Bronchial epithelial cell (primary cell): Measurements from ENCODE around the gene NREP. TPM values are rescaled to one million over a fixed set of nuclear protein-coding genes. Genes with fewer than 3 reads are reported as not detected.

Source experiments
- DNase-seq: peaks from one replicate; pipeline ENCODE4 v3.0.0-alpha.2; 2010; ENCODE audit warnings: low read depth
- FAIRE-seq: peaks from 2 replicates; lab custom pipeline; 2011; peaks lifted over from hg19 to GRCh38; lab: Jason Lieb, UNC
- H3K27me3 ChIP-seq: 2 replicates; pipeline ENCODE4 v1.5.1; 2011; ENCODE audit warnings: low read length; ENCODE audit not compliant: control insufficient read depth, insufficient read depth
- H3K36me3 ChIP-seq: 2 replicates; pipeline ENCODE4 v1.5.1; 2011; ENCODE audit warnings: low read length; ENCODE audit not compliant: control insufficient read depth, insufficient read depth
- H3K4me3 ChIP-seq: 2 replicates; pipeline ENCODE4 v1.5.1; 2011; ENCODE audit warnings: mild to moderate bottlenecking, low read depth, low read length, control low read depth
- total RNA-seq: library from RNA; depleted of rRNA; stranded (reverse); fragments of >200 nt; gene quantifications from 2 replicates; pipeline ENCODE4 v1.2.1, GENCODE V29; 2014
- TF ChIP-seq, protein P1 (sequence below): IDR thresholded peaks from 2 replicates; pipeline ENCODE4 v1.5.1; 2011; ENCODE audit warnings: mild to moderate bottlenecking, moderate library complexity, low read length, control low read depth, inconsistent platforms; ENCODE audit not compliant: insufficient read depth, severe bottlenecking

Gene NREP
- total RNA-seq, 1 donor from 2014 or later, result 5.0 TPM

DNA sequence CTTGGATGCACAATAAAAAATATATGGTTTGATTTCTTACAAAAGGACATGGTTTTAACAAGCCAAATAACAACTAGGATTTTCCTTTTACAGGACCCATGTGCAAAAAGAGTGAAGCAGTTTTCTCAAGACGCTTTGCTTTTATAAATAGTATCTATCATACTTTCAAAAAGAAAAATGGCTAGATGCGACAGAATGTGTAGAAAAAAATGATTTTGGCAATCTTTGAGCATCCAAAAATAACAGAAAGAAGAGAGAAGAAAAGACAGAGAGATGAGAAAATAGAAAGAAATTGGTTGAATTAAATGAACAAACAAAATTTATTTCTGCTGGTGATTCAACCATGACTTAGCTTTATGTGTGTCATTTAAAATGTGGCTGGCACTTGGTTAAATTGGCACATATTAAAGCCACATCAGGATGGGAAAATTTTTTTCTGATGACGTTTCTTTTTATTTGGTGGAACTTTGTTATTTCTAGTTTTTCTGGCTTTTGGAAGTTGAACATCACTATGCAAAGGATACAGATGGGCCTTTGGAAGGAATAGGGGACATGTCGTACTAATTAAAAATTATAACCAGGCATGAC is 35.6 kb upstream of the NREP start:
- DNase-seq (no peak), FAIRE-seq (no peak)
- TF ChIP-seq, protein P1, sequence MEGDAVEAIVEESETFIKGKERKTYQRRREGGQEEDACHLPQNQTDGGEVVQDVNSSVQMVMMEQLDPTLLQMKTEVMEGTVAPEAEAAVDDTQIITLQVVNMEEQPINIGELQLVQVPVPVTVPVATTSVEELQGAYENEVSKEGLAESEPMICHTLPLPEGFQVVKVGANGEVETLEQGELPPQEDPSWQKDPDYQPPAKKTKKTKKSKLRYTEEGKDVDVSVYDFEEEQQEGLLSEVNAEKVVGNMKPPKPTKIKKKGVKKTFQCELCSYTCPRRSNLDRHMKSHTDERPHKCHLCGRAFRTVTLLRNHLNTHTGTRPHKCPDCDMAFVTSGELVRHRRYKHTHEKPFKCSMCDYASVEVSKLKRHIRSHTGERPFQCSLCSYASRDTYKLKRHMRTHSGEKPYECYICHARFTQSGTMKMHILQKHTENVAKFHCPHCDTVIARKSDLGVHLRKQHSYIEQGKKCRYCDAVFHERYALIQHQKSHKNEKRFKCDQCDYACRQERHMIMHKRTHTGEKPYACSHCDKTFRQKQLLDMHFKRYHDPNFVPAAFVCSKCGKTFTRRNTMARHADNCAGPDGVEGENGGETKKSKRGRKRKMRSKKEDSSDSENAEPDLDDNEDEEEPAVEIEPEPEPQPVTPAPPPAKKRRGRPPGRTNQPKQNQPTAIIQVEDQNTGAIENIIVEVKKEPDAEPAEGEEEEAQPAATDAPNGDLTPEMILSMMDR, result no peak

DNA sequence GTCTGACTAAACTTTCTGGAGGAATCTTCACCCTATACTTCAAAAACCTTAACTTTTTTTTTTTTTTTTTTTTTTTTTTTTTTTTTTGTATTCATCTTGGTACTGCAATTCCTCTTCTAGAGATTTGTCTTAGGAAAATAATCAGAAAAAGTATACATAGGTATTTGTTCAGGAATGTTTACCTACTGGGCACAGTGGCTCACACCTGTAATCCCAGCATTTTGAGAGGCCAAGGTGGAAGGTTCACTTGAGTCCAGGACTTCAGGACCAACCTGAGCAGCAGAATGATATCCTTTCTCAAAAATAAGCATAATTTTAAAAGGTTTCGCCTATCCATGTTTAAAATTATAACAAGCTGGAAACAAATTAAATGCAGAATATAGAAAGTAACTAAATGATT is 33.3 kb upstream of the NREP start:
- TF ChIP-seq, protein P1, result no peak
- DNase-seq (no peak), FAIRE-seq (no peak)
- H3K27me3 ChIP-seq, result no peaks in the 10 kb centered on the region
- H3K36me3 ChIP-seq, result no peaks in the 10 kb centered on the region
- H3K4me3 ChIP-seq, result no peak overlapping the region

More for the DNA sequence above, 35.6 kb upstream of the NREP start:
- no peaks in the 10 kb centered on the region for H3K36me3 ChIP-seq
- H3K27me3 ChIP-seq, result no peaks in the 10 kb centered on the region
- H3K4me3 ChIP-seq, result no peak overlapping the region

DNA sequence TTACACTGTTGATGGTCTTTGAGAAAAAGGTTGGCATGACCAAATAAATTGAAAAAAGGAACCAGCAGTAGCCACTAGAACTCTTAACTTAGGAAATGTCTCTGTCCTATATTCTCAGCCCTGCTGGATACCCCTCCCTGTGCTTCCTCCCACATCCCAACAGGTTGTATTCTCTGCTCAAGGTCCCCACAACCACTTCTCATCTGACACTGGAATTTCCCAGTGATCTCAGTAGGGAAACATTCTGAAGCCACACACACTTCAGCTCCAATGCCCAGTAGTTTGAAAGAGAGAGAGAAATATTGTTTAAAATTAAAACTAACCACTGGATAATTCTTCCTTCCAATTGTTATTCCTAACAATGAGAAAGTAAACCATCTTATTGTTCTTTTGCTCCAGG is 30.0 kb upstream of the NREP start:
- Histone ChIP-seq H3K27me3 (no peaks in the 10 kb centered on the region), H3K4me3 (no peak overlapping the region), H3K36me3 (no peaks in the 10 kb centered on the region)
- DNase-seq (no peak), FAIRE-seq (no peak)
- TF ChIP-seq, protein P1, result no peak

DNA sequence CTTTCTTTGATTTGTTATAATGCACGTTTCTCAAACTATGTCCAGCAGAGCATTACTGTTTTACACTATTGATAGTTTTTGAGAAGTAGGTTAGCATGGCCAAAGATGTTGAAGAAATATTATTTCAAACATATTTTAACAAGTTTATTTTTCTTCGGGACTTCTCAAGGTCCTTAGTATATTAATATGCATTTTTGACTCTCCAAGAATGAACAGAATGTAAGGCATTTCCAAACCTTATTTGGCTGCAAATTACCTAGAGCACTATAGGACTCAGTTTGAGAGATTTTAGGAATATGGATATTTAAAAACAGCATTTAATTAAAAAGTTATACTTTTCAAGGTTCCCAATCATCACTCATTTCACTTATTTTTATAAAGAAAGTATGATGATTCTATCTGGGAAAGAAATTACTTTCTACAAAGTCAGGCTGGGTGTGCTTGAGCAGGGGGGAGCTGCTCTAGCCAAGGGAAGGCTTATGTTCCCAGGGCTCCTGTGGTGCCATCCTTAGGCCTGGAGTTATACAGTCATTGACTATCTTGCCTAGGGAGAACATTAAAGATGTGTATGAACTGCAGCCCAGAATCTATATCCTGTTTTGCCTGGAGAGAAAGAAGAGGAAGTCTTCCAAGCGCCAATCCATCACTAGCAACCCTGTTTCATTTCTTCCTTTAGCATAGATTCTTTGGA is 27.6 kb upstream of the NREP start:
- TF ChIP-seq, protein P1, result no peak
- Histone ChIP-seq H3K4me3 (no peak overlapping the region), H3K27me3 (no peaks in the 10 kb centered on the region), H3K36me3 (no peaks in the 10 kb centered on the region)
- DNase-seq (no peak), FAIRE-seq (no peak)

DNA sequence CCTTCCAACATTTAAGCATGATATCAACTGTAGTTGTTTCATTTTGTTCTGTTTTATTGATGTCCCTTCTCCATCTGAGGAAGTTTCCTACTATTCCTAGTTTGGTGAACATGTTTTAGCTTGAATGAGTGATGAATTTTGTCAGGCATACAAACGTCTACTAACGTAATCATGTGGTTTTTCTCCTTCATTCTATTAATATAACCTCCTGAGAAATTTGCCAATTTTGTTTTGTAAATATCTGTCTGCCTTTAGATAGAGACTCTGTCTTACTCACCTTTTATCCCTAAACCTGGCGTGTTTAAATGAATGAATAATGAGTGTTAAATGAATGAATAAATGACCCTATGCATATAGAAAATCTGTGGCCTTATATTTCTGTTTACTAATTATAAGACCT is 26.5 kb upstream of the NREP start:
- H3K4me3 ChIP-seq, result no peak overlapping the region
- H3K36me3 ChIP-seq, result no peaks in the 10 kb centered on the region
- DNase-seq (peak; percentile 92), FAIRE-seq (no peak)
- TF ChIP-seq, protein P1, result no peak
- no peaks in the 10 kb centered on the region for H3K27me3 ChIP-seq
